A549 (cell line): Measurements from ENCODE around the gene USP36. TPM values are rescaled to one million over a fixed set of nuclear protein-coding genes. Genes with fewer than 3 reads are reported as not detected.

Experiments used
- ATAC-seq, 2 experiments: fragments of 200-7000 bp in 1 of 2; fragments of >200 bp in 1 of 2; cut with Nextera tagmentation in 1 of 2; cut with Tn5 transposase in 1 of 2; 3 replicates each; pipeline versions ENCODE4 v1.8.0 to v1.9.1; 2018 to 2020; ENCODE audit warnings: mild to moderate bottlenecking in 1 of 2, moderate library complexity in 1 of 2
- CTCF ChIA-PET: fragments of 300-600 bp; sonication (Branson Sonifier 250); formaldehyde crosslinking; extraction: SDS; loops from one replicate; lab custom pipeline; 2021; ENCODE audit warnings: antibody characterized with exemption, inconsistent platforms; lab: Yijun Ruan, JAX
- POLR2A ChIA-PET: fragments of 350-600 bp; formaldehyde crosslinking; extraction: SDS; loops from one replicate; lab custom pipeline; 2021; ENCODE audit warnings: antibody characterized with exemption, inconsistent platforms; lab: Yijun Ruan, JAX
- DNase-seq, 2 experiments: peaks; one replicate each; pipeline versions ENCODE4 v3.0.0 to v3.0.0-alpha.2; 2011 to 2016; ENCODE audit warnings: low read depth in 1 of 2, low spot score in 1 of 2
- FAIRE-seq: peaks from 2 replicates; lab custom pipeline; 2011; peaks lifted over from hg19 to GRCh38; lab: Jason Lieb, UNC
- H3K27ac ChIP-seq, 2 experiments: fragments of >200 bp; sonication (Bioruptor Twin); formaldehyde crosslinking; 3 replicates each; pipeline ENCODE4 v1.5.1; 2016 to 2017
- H3K4me1 ChIP-seq: fragments of >200 bp; sonication (Bioruptor Twin); formaldehyde crosslinking; 3 replicates; pipeline ENCODE4 v1.6.1; 2016
- H3K4me2 ChIP-seq: fragments of >200 bp; sonication (Bioruptor Twin); formaldehyde crosslinking; 3 replicates; pipeline ENCODE4 v1.6.1; 2016
- H3K4me3 ChIP-seq: fragments of >200 bp; sonication (Bioruptor Twin); formaldehyde crosslinking; 3 replicates; pipeline ENCODE4 v1.5.1; 2016
- H3K9me3 ChIP-seq: fragments of >200 bp; sonication (Bioruptor Twin); formaldehyde crosslinking; 3 replicates; pipeline ENCODE4 v1.6.1; 2016
- CHD2 ChIP-seq: fragments of 150-350 bp; IDR thresholded peaks from 2 replicates; pipeline ENCODE4 v1.6.1; 2014; ENCODE audit warnings: low read length; ENCODE audit not compliant: partially characterized antibody
- EHF ChIP-seq: fragments of 250-450 bp; sonication (Bioruptor Pico); IDR thresholded peaks from 2 replicates; pipeline ENCODE4 v1.5.0; 2020; ENCODE audit warnings: mild to moderate bottlenecking
- ESRRA ChIP-seq: fragments of 150-350 bp; IDR thresholded peaks from 2 replicates; pipeline ENCODE4 v1.6.1; 2014; ENCODE audit warnings: mild to moderate bottlenecking, low read length, borderline replicate concordance
- FOSB ChIP-seq: fragments of 250-450 bp; sonication (Bioruptor Pico); IDR thresholded peaks from 2 replicates; pipeline ENCODE4 v1.5.0; 2020; ENCODE audit warnings: mild to moderate bottlenecking, moderate library complexity
- FOXS1 ChIP-seq: fragments of 250-450 bp; sonication (Bioruptor Pico); IDR thresholded peaks from 2 replicates; pipeline ENCODE4 v1.5.0; 2020; ENCODE audit warnings: mild to moderate bottlenecking, moderate library complexity
- HDAC2 ChIP-seq: fragments of 200-600 bp; sonication (generic); IDR thresholded peaks from 2 replicates; pipeline ENCODE4 v1.6.1; 2016
- HEYL ChIP-seq: fragments of 250-450 bp; sonication (Bioruptor Pico); IDR thresholded peaks from 2 replicates; pipeline ENCODE4 v1.8.0; 2021; ENCODE audit warnings: mild to moderate bottlenecking, moderate library complexity
- HOXB13 ChIP-seq: fragments of 250-450 bp; sonication (Bioruptor Pico); IDR thresholded peaks from 2 replicates; pipeline ENCODE4 v1.5.0; 2020; ENCODE audit warnings: low read depth, mild to moderate bottlenecking, moderate library complexity
- HOXB5 ChIP-seq: fragments of 250-450 bp; sonication (Bioruptor Pico); IDR thresholded peaks from 2 replicates; pipeline ENCODE4 v1.5.0; 2020; ENCODE audit warnings: mild to moderate bottlenecking, moderate library complexity
- KDM1A ChIP-seq: fragments of 200-600 bp; sonication (generic); IDR thresholded peaks from 2 replicates; pipeline ENCODE4 v1.6.1; 2016; ENCODE audit warnings: low read depth, mild to moderate bottlenecking
- MAFK ChIP-seq: fragments of 450-650 bp; IDR thresholded peaks from 2 replicates; pipeline ENCODE4 v1.6.1; 2014; ENCODE audit not compliant: partially characterized antibody
- MYC ChIP-seq: IDR thresholded peaks from 2 replicates; pipeline ENCODE4 v1.6.1; 2012; ENCODE audit warnings: mild to moderate bottlenecking, inconsistent platforms, low read length, improper control_type of control experiment, borderline replicate concordance
- NFE2L2 ChIP-seq: fragments of 150-350 bp; conservative IDR thresholded peaks from 2 replicates; pipeline ENCODE4 v1.6.1; 2014; ENCODE audit warnings: low read length
- PHF8 ChIP-seq: fragments of 200-600 bp; sonication (generic); IDR thresholded peaks from 2 replicates; pipeline ENCODE4 v1.6.1; 2016; ENCODE audit warnings: low read depth, mild to moderate bottlenecking, antibody characterized with exemption, moderate library complexity, borderline replicate concordance
- RAD21 ChIP-seq, 2 experiments: fragments of >200 bp in 1 of 2; sonication (Bioruptor Twin) in 1 of 2; formaldehyde crosslinking in 1 of 2; IDR thresholded peaks in 1 of 2; conservative IDR thresholded peaks in 1 of 2; 2 replicates in 1 of 2; 3 replicates in 1 of 2; pipeline ENCODE4 v1.6.1; 2012 to 2018; ENCODE audit warnings: inconsistent platforms in 1 of 2
- SREBF2 ChIP-seq: fragments of 450-650 bp; IDR thresholded peaks from 2 replicates; pipeline ENCODE4 v1.6.1; 2014; ENCODE audit warnings: mild to moderate bottlenecking, moderate library complexity
- TFCP2L1 ChIP-seq: fragments of 250-450 bp; sonication (Bioruptor Pico); IDR thresholded peaks from 2 replicates; pipeline ENCODE4 v1.5.0; 2021; ENCODE audit warnings: mild to moderate bottlenecking
- ZC3H11A ChIP-seq: fragments of 450-650 bp; IDR thresholded peaks from 2 replicates; pipeline ENCODE4 v1.6.1; 2014; ENCODE audit warnings: antibody characterized with exemption, mild to moderate bottlenecking
- WGBS: methylation state at CpG from one replicate; pipeline ENCODE4 v1.1.6; 2017; ENCODE audit errors: missing lambda C conversion rate; 5-methylcytosine and 5-hydroxymethylcytosine counted together
- polyA plus RNA-seq, 4 experiments: library from polyadenylated mRNA; depleted of rRNA in 3 of 4; stranded (reverse); fragments of >200 nt; fragmentation: RNase III in 1 of 4; extraction: RNeasy Plus Mini Kit Qiagen cat#74134 plus additional on column Dnase treatment in 1 of 4; gene quantifications; 2 replicates in 3 of 4; 3 replicates in 1 of 4; pipeline ENCODE4 v1.2.3, GENCODE V29; 2011 to 2017
- TF ChIP-seq, protein P1 (sequence below): fragments of 200-600 bp; sonication (generic); IDR thresholded peaks from 2 replicates; pipeline ENCODE4 v1.6.1; 2016; ENCODE audit warnings: antibody characterized with exemption, mild to moderate bottlenecking, moderate library complexity
- TF ChIP-seq, protein P2 (sequence below): fragments of 150-350 bp; IDR thresholded peaks from 2 replicates; pipeline ENCODE4 v1.6.1; 2014; ENCODE audit warnings: low read depth, mild to moderate bottlenecking, low read length

The USP36 gene
- polyA plus RNA-seq, 2 of the 4 experiments (the other 2 are of a cell fraction), result 41.1 to 49.0 TPM

DNA sequence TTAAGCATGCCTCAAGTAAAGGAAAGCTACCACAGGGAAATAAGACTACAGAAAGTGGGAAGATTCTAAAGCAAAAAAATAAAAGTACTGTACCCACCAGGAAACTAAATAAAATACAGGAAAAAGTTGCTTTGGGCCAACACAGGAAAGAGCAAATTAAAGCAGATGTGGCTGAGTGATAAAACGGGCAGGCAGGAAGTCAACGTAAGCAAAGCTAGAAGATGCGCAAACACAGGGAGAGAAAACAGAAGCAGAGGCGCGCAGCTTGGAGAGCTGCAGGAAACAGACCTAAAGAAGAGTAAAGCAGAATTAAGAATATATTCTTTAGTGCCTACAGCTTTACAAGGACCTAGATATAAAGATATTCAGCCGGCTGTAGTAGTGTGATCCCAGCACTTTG lies 21.7 kb downstream of the USP36 start (continued):
- TF ChIP-seq, protein P1, sequence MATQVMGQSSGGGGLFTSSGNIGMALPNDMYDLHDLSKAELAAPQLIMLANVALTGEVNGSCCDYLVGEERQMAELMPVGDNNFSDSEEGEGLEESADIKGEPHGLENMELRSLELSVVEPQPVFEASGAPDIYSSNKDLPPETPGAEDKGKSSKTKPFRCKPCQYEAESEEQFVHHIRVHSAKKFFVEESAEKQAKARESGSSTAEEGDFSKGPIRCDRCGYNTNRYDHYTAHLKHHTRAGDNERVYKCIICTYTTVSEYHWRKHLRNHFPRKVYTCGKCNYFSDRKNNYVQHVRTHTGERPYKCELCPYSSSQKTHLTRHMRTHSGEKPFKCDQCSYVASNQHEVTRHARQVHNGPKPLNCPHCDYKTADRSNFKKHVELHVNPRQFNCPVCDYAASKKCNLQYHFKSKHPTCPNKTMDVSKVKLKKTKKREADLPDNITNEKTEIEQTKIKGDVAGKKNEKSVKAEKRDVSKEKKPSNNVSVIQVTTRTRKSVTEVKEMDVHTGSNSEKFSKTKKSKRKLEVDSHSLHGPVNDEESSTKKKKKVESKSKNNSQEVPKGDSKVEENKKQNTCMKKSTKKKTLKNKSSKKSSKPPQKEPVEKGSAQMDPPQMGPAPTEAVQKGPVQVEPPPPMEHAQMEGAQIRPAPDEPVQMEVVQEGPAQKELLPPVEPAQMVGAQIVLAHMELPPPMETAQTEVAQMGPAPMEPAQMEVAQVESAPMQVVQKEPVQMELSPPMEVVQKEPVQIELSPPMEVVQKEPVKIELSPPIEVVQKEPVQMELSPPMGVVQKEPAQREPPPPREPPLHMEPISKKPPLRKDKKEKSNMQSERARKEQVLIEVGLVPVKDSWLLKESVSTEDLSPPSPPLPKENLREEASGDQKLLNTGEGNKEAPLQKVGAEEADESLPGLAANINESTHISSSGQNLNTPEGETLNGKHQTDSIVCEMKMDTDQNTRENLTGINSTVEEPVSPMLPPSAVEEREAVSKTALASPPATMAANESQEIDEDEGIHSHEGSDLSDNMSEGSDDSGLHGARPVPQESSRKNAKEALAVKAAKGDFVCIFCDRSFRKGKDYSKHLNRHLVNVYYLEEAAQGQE, result no peak
- TF ChIP-seq TFCP2L1 (no peak), FOSB (no peak)

DNA sequence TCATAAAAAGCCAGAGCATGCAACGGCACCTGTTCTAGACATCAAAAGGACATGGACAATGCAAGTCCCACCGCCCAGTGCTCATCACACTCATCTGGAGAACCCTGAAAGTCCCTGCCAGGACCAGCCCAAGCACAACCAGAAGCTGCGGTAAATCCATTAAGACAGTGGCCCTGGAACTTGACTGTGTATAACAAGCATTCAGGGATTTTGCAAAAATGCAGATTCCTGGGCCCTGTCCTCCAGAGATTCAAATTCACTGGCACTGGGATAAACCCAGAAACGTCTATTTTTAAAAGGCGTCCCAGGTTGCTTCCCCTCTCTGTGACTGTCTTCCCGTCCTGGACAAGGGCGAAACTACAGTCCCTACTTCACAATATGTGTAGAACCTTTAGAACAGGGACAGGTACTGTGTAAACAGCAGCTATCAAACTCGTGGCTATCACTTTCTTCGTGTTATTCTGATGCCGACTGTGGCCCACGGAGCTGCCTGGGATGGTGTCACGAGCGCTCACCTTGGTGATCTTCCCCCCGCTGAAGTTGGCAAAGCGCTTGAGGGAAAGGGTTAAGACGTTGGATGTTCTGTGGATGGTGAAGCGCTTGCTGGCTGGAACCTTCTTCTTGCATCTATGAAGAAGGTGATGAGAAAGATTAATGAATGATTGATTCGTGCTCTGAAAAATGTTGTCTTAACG lies 22.3 kb downstream of the USP36 start:
- ChIA-PET POLR2A (no interaction called here), CTCF (interaction anchor here (1.1 to 2.8 kb wide), 4 partner anchors 10 to 31 kb away, joined by 4 to 11 read pairs (median 6); no protein-coding TSS in a partner anchor)
- FAIRE-seq (no peak), ATAC-seq (no peak), DNase-seq (no peak)
- Histone ChIP-seq H3K4me3 (no peak overlapping the region), H3K4me1 (no peaks in the 10 kb centered on the region), H3K4me2 (no peak overlapping the region)
- WGBS, result 86% methylated on average over 19 of the region's 19 CpGs
- TF ChIP-seq RAD21 (conservative IDR thresholded peaks at IDR 0.05 in 1 of 2, IDR thresholded peaks at IDR 0.05 in 1 of 2) (no peak), KDM1A (no peak), SREBF2 (no peak), ESRRA (no peak), HEYL (CRISPR knock-in tag) (no peak), CHD2 (no peak), FOXS1 (CRISPR knock-in tag) (no peak), TFCP2L1 (no peak), MYC (no peak), EHF (CRISPR knock-in tag) (no peak), ZC3H11A (no peak), HOXB5 (CRISPR knock-in tag) (no peak), PHF8 (no peak), HOXB13 (CRISPR knock-in tag) (no peak), NFE2L2 (no peak)
- TF ChIP-seq, protein P2, sequence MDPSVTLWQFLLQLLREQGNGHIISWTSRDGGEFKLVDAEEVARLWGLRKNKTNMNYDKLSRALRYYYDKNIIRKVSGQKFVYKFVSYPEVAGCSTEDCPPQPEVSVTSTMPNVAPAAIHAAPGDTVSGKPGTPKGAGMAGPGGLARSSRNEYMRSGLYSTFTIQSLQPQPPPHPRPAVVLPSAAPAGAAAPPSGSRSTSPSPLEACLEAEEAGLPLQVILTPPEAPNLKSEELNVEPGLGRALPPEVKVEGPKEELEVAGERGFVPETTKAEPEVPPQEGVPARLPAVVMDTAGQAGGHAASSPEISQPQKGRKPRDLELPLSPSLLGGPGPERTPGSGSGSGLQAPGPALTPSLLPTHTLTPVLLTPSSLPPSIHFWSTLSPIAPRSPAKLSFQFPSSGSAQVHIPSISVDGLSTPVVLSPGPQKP, result no peak
- TF ChIP-seq, all 56 proteins: peak for 0
- Histone ChIP-seq H3K27ac (no peak overlapping the region), H3K9me3 (no peaks in the 10 kb centered on the region)

DNA sequence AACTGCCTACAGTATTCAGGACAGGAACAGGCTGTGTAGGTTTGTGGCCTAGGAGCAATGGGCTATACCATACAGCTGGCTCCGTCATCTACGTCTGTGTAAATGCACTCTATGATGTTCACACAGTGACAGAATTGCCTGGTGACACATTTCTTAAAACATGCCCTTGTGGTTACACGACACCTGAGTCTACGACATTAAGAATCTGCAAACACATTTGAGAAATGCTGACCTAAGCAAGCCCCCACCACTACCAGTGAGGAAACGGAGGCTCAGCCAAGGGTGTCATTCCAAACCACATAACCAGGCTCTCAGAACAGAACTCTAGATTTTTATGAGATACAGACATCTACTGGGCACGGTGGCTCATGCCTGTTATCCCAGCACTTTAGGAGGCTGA lies 23.5 kb downstream of the USP36 start:
- POLR2A ChIA-PET, result no interaction called here
- no peak overlapping the region for H3K4me3 ChIP-seq
- no peaks in the 10 kb centered on the region for H3K4me1 ChIP-seq
- no peaks in the 10 kb centered on the region for H3K9me3 ChIP-seq
- CTCF ChIA-PET, result no interaction called here
- H3K4me2 ChIP-seq, result no peak overlapping the region
- no peak for DNase-seq
- no peak overlapping the region for H3K27ac ChIP-seq
- FAIRE-seq, result no peak
- 95% methylated on average over 6 of the region's 6 CpGs for WGBS
- no peak for TF ChIP-seq PHF8
- no peak for TF ChIP-seq HDAC2
- peak; percentile 89 for TF ChIP-seq MAFK
- no peak for ATAC-seq
